Measurements from ENCODE around the gene G3BP1.

DNA sequence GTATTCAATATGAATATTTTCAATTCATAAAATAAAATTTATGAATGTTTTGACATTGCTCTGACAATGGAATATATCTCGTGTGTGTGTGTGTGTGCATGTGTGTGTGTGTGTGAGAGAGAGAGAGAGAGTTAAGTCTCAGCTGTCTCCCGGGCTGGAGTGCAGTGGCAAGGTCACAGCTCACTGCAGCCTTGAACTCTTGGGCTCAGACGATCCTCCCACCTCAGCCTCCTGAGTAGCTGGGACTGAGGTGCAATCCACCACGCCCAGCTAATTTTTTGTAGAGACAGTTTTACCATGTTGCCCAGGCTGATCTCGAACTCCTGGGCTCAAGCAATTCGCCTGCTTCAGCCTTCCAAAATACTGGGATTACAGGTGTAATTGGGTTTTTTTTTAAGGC, 16.1 kb downstream of the G3BP1 start:
- TF ChIP-seq POLR2A (IDR thresholded peaks at IDR 0.05): no peak
- TF ChIP-seq, protein P1, sequence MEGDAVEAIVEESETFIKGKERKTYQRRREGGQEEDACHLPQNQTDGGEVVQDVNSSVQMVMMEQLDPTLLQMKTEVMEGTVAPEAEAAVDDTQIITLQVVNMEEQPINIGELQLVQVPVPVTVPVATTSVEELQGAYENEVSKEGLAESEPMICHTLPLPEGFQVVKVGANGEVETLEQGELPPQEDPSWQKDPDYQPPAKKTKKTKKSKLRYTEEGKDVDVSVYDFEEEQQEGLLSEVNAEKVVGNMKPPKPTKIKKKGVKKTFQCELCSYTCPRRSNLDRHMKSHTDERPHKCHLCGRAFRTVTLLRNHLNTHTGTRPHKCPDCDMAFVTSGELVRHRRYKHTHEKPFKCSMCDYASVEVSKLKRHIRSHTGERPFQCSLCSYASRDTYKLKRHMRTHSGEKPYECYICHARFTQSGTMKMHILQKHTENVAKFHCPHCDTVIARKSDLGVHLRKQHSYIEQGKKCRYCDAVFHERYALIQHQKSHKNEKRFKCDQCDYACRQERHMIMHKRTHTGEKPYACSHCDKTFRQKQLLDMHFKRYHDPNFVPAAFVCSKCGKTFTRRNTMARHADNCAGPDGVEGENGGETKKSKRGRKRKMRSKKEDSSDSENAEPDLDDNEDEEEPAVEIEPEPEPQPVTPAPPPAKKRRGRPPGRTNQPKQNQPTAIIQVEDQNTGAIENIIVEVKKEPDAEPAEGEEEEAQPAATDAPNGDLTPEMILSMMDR (IDR thresholded peaks at IDR 0.05): no peak
